ENCODE results near the gene DRGX. TPM values are rescaled to one million over a fixed set of nuclear protein-coding genes. Genes with fewer than 3 reads are reported as not detected.

DRGX gene
- total and polyA plus RNA-seq, 2 of the 4 experiments (the other 2 are of a cell fraction), result not detected

DNA sequence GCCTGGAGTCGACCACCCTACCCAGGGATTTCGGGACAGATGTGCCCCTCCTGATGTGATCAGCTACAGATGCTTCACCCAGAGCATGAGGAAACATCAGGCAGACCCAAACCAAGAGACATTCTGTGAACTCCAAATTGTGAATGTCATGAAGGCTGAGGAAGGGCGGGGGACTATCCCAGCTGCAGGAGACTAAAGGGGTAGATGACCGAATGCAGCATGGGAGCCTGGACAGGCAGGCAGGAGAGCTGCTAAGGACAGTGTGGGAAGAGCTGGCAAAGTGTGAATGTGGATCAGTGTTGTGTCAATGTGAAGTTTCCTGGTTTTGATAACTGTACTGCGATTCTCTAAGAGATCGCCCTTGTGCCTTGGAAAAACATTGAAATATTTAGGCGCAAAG lies 19.2 kb upstream of the DRGX start:
- no peak overlapping the region for H3K4me3 ChIP-seq (ENCODE audit: insufficient read depth, low read depth, low read length)
- ATAC-seq (ENCODE audit: low read depth), result no peak
- no peaks in the 10 kb centered on the region for H3K36me3 ChIP-seq (ENCODE audit: control insufficient read depth, insufficient read depth, low read length)
- no peaks in the 10 kb centered on the region for H3K4me1 ChIP-seq (ENCODE audit: control insufficient read depth, insufficient read depth, low read length)
- no peak overlapping the region for H3K9ac ChIP-seq (ENCODE audit: low read depth, low read length)
- peaks cover 33% of the 10 kb centered on the region for H3K27me3 ChIP-seq (ENCODE audit: control insufficient read depth, insufficient read depth, low read length)
- H2BK15ac ChIP-seq (ENCODE audit: low read depth, low read length), result no peak overlapping the region
- H2BK5ac ChIP-seq (ENCODE audit: low read depth, low read length, poor library complexity, severe bottlenecking), result no peak overlapping the region
- no peak overlapping the region for H2BK120ac ChIP-seq (ENCODE audit: low read depth, low read length)
- no peak overlapping the region for H3K4ac ChIP-seq (ENCODE audit: low read depth, low read length)
- no peak overlapping the region for H2BK20ac ChIP-seq (ENCODE audit: low read depth, low read length)
- no peaks in the 10 kb centered on the region for H3K79me1 ChIP-seq (ENCODE audit: low read depth in 1 of 2, low read length in 2 of 2)
- no peak overlapping the region for H3K18ac ChIP-seq (ENCODE audit: low read depth, low read length)
- no peak overlapping the region for H3K23ac ChIP-seq (ENCODE audit: low read depth, low read length)
- no peak overlapping the region for H4K91ac ChIP-seq (ENCODE audit: insufficient read depth, low read depth, low read length)
- intact Hi-C loops (cut with micrococcal nuclease) (no loop called here), in situ Hi-C loops (cut with MboI; ENCODE audit: low sequenced_read_pairs) (no loop called here), dilution Hi-C loops (cut with HindIII; ENCODE audit: low sequenced_read_pairs, unreplicated experiment) (no loop called here)
- H3K27ac ChIP-seq (ENCODE audit: insufficient read depth, low read length), result no peak overlapping the region
- POLR2A ChIA-PET (ENCODE audit: unreplicated experiment), result no interaction called here
- no peak overlapping the region for H3K56ac ChIP-seq (ENCODE audit: extremely low read depth, insufficient read depth, low read length)
- no peak overlapping the region for H2AK9ac ChIP-seq (replicated peaks; ENCODE audit: low read depth, low read length, poor library complexity)
- TF ChIP-seq RFX5 (IDR thresholded peaks at IDR 0.05; ENCODE audit: low read depth, low read length) (no peak), RCOR1 (IDR thresholded peaks at IDR 0.05; ENCODE audit: insufficient replicate concordance, low read length) (no peak), MAFK (IDR thresholded peaks at IDR 0.05; ENCODE audit: low read depth, low read length) (no peak), CTCF (conservative IDR thresholded peaks at IDR 0.05; ENCODE audit: low read depth, low read length) (no peak), MAZ (IDR thresholded peaks at IDR 0.05; ENCODE audit: borderline replicate concordance, low read depth, low read length) (no peak)
- TF ChIP-seq, protein P1, sequence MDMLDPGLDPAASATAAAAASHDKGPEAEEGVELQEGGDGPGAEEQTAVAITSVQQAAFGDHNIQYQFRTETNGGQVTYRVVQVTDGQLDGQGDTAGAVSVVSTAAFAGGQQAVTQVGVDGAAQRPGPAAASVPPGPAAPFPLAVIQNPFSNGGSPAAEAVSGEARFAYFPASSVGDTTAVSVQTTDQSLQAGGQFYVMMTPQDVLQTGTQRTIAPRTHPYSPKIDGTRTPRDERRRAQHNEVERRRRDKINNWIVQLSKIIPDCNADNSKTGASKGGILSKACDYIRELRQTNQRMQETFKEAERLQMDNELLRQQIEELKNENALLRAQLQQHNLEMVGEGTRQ (IDR thresholded peaks at IDR 0.05; ENCODE audit: low read depth, low read length), result no peak
- TF ChIP-seq, protein P2, sequence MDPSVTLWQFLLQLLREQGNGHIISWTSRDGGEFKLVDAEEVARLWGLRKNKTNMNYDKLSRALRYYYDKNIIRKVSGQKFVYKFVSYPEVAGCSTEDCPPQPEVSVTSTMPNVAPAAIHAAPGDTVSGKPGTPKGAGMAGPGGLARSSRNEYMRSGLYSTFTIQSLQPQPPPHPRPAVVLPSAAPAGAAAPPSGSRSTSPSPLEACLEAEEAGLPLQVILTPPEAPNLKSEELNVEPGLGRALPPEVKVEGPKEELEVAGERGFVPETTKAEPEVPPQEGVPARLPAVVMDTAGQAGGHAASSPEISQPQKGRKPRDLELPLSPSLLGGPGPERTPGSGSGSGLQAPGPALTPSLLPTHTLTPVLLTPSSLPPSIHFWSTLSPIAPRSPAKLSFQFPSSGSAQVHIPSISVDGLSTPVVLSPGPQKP (IDR thresholded peaks at IDR 0.05; ENCODE audit: borderline replicate concordance, low read depth, low read length), result no peak
- 30% methylated on average over 2 of the region's 7 CpGs; no CpG with 5 or more reads in 1 of the 2 experiments for WGBS, 2 experiments (ENCODE audit: extremely low coverage in 2 of 2, insufficient read length in 1 of 2)
- H4K5ac ChIP-seq (ENCODE audit: low read depth, low read length), result no peak overlapping the region
- no peak overlapping the region for H2AFZ ChIP-seq (replicated peaks; ENCODE audit: low read length, poor library complexity)
- CTCF ChIA-PET, result no interaction called here
- H2AK5ac ChIP-seq (ENCODE audit: low read depth, low read length), result no peak overlapping the region
- no peak overlapping the region for H4K8ac ChIP-seq (ENCODE audit: low read depth in 2 of 2, low read length in 2 of 2)
- no peaks in the 10 kb centered on the region; the same call in 1 of the 2 replicates for H4K20me1 ChIP-seq (ENCODE audit: insufficient read depth, low read length)
- DNase-seq, result no peak
- H3K9me1 ChIP-seq (ENCODE audit: insufficient read depth, low read length), result no peaks in the 10 kb centered on the region
- no TSS peak for BruUV-seq (replicated peaks)
- H3K9me3 ChIP-seq (ENCODE audit: control insufficient read depth, insufficient read depth, low read length), result no peaks in the 10 kb centered on the region; the same call in 1 of the 2 replicates
- H3K4me2 ChIP-seq (ENCODE audit: low read depth, low read length), result no peak overlapping the region
- H3K14ac ChIP-seq (replicated peaks; ENCODE audit: low read depth, low read length), result no peak overlapping the region

Data from IMR-90 (cell line).